GM12865 (cell line): ENCODE data around the gene PRR5L.

Source experiments
- DNase-seq: peaks from one replicate; pipeline ENCODE4 v3.0.0; 2010; ENCODE audit warnings: low read depth
- H3K4me3 ChIP-seq: 2 replicates; pipeline ENCODE4 v1.5.1; 2011; ENCODE audit warnings: mild to moderate bottlenecking, low read depth, low read length, control low read depth
- CTCF ChIP-seq: IDR thresholded peaks from 2 replicates; pipeline ENCODE4 v1.5.1; 2011; ENCODE audit warnings: low read length, control low read depth, low read depth, inconsistent platforms; ENCODE audit not compliant: insufficient read depth; ENCODE audit errors: missing control alignments

The PRR5L gene

GRCh38 chr11:36341915-36342314, 45.8 kb downstream of the PRR5L start:
- no peak for DNase-seq
- no peak for TF ChIP-seq CTCF
- no peak overlapping the region for H3K4me3 ChIP-seq

- no peak for DNase-seq
- TF ChIP-seq CTCF, result no peak
Observed at GRCh38 chr11:36342327-36342726, 46.2 kb downstream of the PRR5L start.

GRCh38 chr11:36343436-36343835, 47.3 kb downstream of the PRR5L start:
- H3K4me3 ChIP-seq, result no peak overlapping the region
- no peak for TF ChIP-seq CTCF
- DNase-seq, result no peak

More at GRCh38 chr11:36342327-36342726, 46.2 kb downstream of the PRR5L start:
- no peak overlapping the region for H3K4me3 ChIP-seq

GRCh38 chr11:36345084-36345511, 49.0 kb downstream of the PRR5L start:
- no peak overlapping the region for H3K4me3 ChIP-seq
- no peak for TF ChIP-seq CTCF
- DNase-seq, result no peak

GRCh38 chr11:36345535-36346141, 49.5 kb downstream of the PRR5L start:
- DNase-seq, result no peak
- no peak for TF ChIP-seq CTCF
- no peak overlapping the region for H3K4me3 ChIP-seq

- DNase-seq, result peak; percentile 9
- H3K4me3 ChIP-seq, result no peak overlapping the region
- TF ChIP-seq CTCF, result no peak
Observed at GRCh38 chr11:36346562-36347383, 50.7 kb downstream of the PRR5L start.
